Loucy (cell line): ENCODE data around the gene TBC1D22A.

ENCODE experiments used
- CTCF ChIP-seq: fragments of 200-600 bp; sonication (generic); conservative IDR thresholded peaks from 2 replicates; pipeline ENCODE4 v1.5.1; 2014; ENCODE audit warnings: mild to moderate bottlenecking, antibody characterized with exemption, low read length
- EZH2phosphoT487 ChIP-seq: fragments of 200-600 bp; IDR thresholded peaks from 2 replicates; pipeline ENCODE4 v1.6.1; 2018; ENCODE audit warnings: antibody characterized with exemption, mild to moderate bottlenecking, moderate library complexity, borderline replicate concordance

GRCh38 chr22:46826438-46827135, 64.1 kb downstream of the TBC1D22A start:
- TF ChIP-seq CTCF (no peak), EZH2phosphoT487 (no peak)
